ENCODE measurements around the gene ATP1B1. TPM values are rescaled to one million over a fixed set of nuclear protein-coding genes. Genes with fewer than 3 reads are reported as not detected.

ATP1B1 gene
- polyA plus RNA-seq, 3 donors = 527 to 537 (median 530) TPM

DNA sequence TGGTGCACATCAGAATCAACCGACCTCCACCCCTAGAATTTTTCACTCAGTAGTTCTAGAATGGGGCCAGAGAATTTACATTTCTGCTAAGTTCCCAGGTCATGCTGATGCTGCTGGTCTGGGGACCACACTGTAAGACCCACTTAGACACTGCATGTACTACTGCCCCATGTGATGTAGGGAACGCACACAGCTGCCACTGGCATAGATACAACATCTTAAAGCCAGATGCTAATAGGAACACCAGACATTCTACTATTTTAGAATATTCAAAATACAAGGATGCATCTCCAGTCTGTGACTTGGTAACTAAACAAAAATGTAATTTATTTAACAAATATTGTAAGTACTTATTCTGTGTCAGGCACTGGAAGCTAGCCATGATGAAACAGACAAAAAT is 14.1 kb upstream of the ATP1B1 start:
- DNase-seq (ENCODE audit: low read depth in 3 of 3, low spot score in 2 of 3) = no peak

DNA sequence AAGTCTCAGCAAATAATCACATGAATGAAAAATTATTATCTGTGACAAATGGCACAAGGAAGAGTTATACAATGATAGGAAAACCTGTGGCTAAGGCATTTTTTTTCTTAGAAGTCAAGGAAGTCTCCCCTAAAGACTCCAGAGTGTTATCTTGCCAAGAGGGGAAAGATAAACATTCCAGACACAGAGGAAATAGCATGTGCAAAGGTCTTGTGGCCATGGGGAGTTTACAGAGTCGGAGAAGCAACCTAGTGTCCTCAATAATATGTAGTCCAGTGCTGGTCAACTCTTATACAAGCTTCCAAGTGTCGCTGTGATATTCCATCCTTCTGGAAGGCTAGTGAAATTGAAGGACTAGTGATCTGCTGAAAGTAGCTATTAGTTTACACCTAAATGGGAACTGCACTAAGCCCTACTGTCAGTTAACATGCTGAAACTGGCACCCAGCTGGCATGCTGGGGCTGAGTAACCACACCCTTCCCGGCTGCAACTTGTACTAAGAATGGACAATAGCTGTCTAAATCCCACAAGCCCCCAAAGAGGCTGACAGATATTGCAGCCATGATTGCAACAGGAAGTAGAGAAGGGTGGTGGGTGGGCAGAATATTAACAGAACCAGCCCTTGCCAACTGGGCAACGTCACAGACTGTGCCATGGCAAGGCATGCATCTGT is 11.5 kb upstream of the ATP1B1 start:
- DNase-seq (ENCODE audit: low read depth in 3 of 3, low spot score in 2 of 3) = no peak

DNA sequence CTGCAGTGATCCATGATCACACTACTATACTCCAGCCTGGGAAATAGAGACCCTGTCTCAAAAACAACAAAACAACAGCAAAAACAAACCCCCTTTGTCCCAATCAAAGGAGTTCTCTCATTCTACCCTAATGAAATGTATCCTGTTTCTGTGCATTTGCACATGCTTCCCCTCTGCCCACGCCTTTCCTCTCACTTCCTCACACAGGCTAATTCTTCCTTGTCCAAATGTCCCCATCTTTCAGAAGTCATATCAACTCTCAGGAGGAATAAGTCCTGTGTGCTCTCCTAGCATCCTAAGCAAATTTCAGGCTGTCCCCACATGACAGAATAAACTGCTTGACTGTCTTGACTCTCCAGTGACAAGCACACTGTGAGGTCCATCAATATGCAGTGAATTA is 8.1 kb upstream of the ATP1B1 start:
- DNase-seq (ENCODE audit: low read depth in 3 of 3, low spot score in 2 of 3) = no peak

DNA sequence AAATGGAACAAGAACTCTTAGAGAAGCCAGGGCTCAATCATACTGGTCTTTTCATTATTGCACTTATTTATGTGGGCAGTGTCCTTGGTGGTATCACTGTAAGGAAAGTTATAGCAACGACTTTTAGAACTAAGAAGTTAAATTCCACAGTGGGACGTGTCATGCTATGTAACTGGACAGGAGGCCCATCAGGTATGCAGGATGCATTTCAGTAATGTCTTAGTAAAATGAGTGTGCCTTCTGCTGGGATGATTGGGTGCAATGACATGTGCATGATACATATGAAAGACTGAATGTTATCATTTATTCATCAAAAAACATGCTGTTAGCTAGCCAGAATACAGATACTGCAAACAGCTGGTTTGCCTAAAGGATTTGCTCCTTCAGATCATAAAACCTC is 6.9 kb upstream of the ATP1B1 start:
- no peak for DNase-seq (ENCODE audit: low read depth in 3 of 3, low spot score in 2 of 3)

DNA sequence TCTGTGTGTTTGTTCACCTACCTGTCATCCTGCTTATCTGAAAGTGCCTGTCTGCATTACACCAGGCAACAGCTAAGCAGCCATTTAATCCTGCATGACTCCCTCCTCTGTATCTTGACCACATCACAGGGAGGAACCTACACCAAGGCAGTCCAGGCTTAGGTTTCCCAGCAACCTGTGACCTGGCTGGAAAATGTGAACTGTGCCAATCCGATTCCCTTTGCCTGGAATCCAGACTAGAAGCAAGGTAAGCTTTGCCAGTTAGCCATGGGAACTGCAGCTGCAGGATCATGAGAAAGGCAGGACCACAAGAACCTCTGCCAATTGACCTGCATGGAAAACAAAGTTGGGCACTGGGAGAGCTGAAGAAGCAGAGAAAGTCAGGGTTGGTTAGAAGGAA is 6.3 kb upstream of the ATP1B1 start:
- DNase-seq (ENCODE audit: low read depth in 3 of 3, low spot score in 2 of 3) = no peak

DNA sequence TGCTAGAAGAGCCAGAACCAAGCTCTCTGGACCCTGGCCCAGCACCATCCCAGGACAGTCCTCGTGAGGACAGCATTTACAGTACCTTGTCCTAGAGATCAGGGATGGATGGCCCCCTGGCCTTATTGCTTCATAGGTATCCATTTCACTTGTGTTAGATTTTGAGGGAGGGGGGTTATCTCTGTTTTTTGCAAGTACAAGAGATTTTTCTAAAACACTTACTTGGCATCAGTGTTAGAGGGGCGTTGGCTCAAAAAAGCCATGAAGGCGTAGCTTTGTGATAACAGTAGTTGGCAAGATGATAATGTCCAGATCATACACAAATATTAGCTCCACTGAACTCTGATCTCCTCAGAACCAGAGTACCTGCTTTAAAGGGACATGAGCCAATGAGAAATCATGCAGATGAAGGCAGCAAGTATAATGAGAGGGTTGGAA is 5.8 kb upstream of the ATP1B1 start:
- DNase-seq (ENCODE audit: low read depth in 3 of 3, low spot score in 2 of 3) = no peak

DNA sequence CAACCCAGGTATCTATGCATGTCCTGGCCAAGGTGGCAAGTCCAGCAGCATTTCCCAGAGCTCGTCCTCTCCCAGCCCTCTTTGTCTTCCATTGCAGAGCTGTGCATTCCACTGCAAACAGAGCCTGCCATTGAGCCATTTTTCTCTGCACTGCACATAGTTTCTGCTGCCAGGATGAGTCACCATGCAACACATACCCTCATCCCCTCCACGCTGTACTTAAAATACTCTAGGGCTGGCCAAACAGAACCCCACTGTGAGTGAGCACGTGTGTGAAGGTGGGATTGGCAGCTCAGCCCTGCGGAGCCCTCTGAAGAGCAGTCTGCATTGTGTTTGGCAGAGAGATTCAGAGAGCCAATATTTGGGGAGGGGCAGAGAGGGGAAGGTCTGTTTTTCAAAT is 3.9 kb upstream of the ATP1B1 start:
- DNase-seq (ENCODE audit: low read depth in 3 of 3, low spot score in 2 of 3) = no peak

DNA sequence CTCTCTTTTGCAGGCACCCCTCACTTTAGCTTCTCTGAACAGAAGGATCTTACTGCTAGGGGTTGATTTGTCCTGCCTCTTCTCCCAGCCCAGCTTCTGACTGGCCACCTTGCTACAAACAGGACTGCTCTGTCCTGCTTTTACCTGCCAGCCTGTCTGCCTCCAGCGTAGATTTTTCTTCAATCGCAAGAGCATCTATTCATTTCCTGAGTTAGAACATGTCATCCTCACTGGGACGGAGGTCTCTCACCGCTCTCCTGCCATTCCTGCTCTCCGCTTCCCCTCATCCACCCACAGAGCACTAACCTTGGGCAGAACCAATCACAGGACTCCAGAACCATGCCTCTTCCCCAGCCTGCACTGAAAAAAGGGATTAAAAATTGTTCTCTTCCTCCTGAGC is 3.5 kb upstream of the ATP1B1 start:
- no peak for DNase-seq (ENCODE audit: low read depth in 3 of 3, low spot score in 2 of 3)

DNA sequence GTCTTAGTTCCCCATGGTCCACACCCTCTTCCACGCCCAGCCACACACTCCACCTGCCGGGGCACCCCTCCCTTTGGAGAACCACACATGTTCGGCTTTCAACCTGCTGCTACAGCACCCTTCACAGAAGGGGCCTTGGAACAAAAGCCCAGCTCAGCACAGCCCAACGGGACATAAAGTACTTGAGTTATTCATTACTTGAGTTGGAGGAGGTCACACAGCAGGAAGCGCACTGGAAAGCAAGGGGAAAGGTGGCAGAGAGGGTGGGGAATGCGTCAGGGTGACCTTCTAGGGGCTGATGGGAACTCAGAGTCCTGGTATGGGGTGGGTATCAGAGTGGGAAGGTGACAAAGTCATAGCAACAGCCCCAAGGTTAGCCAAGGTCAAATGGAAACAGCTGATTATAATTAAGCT is 3.0 kb upstream of the ATP1B1 start:
- no peak for DNase-seq (ENCODE audit: low read depth in 3 of 3, low spot score in 2 of 3)

DNA sequence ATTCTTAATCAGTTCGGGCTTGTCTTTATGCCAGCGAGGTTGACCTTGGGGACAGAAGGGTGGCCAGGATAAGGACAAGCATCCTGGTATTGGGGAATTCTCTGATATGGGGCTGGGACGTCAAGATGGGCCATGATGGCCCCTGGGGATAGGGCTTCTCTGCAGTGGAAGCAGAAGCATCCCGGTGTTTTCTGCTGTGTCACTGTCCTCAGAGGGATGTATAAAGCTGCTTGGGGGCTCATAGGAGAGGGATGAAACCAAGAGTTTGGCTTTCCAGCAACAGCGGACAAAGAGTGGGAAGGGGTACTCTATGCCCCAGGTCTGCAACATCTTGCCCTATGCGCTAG is 1.4 kb upstream of the ATP1B1 start:
- DNase-seq (ENCODE audit: low read depth in 3 of 3, low spot score in 2 of 3) = no peak

DNA sequence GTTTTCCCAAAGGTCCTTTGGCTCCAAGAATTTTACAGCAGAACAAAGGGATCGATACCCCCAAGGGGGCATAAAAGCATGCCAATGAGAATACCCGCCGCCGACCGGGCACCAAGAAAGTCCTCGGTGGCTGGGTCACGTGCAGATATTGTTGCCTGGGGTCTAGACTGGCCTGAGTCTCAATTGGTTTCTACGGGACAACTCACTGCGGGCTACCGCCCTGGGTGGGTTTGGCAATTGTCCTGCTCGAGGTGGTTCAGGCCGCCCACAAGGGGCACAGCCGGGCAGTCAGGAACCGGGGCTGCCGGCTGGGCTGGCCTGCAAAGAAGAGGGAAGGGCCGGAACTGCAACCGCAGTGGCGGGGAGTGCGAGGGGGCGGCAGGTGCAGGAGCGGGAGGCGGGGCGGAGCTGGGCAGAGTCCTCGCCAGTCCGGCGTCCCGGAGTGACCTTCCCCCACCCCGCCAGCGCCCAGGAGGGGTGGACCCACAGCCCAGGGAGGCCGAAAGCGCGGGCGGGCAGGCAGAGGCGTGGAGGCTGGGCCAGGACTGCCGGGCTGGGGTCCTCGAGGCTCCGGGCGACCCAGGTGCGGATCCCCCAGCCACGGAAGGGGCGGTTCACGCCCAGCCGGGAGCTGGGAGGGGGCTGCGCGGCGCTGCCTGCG is 926 bp upstream of the ATP1B1 start:
- DNase-seq (ENCODE audit: low read depth in 3 of 3, low spot score in 2 of 3) = no peak

DNA sequence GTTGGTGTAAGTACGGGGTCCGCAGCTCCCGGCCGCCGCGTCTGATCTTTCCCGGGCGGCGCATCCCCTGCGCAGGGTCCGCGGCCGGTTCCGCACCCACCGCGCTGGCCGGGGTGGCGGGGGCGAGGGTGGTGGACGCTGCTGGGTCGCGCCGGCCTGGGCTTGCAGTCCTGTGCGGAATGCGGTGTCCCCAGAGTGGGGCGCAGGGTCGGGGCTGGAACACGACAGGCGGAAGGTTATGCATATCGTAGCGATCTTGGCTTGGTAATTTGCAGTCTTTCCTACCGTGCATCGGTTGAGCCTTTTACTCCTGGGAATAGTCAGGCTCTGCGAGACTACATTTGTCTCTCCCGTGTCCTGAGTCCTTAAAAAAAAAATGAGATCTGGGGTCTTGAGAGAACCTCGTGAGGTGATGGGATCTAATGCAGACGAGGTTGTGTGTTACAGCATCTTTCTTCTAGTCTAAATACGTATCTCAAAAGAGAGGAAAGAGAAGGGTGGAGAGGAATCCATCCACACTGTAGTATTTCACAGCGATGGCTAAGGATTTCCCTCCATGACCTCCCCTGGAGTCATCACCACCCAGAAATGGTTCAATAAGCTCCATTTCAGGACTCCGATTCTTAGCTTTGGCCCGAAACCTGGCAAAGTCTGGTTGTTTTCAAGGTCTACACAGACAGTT is 572 bp downstream of the ATP1B1 start:
- DNase-seq (ENCODE audit: low read depth in 3 of 3, low spot score in 2 of 3) = no peak

DNA sequence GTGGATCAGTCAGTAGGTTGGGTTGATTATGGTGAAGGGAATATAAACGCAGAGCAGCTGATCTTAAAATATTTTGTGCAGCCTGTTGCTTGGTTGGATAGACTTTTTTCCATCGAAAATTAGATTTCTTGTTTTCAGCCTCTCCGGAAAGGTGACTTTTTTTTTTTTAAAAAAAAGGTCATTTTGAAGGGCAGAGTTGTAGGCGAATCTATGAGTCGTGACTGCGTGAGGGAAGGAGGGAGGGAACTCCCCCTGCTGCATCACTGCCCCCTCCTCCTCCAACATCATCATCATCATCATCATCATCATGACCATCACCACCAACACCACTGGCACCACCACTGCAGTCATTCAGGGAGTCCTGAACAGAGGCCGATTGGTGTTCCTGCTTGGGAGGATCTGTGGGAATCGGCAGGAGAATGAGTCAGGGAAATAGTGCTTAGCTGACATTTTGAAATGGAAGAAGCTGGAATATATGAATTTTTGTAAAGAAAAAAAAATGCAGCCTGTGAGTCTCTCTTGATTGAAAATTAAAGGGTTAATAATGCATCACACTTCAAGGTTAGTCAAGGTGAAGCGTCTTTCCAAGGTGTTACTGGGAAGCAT is 1.2 kb downstream of the ATP1B1 start:
- no peak for DNase-seq (ENCODE audit: low read depth in 3 of 3, low spot score in 2 of 3)

DNA sequence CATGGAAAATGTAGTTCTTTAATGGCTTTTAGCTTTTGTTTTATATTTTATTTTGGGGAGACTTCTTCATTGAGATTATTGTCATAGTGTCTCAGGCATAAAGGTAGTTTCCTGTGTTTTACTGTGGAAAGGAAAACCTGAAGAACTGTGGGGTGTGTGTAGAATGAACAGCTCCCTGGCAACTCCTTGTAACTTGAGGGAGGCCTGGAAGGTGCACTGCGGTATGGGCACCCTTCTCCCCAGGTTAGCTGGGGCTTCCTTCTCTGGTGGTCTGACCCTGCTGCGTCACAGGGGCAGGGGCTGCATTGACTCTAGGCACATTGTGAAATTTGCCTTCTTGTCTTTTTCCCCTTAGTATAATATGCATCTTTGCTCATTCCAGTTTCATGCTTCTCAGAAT is 1.7 kb downstream of the ATP1B1 start:
- DNase-seq (ENCODE audit: low read depth in 3 of 3, low spot score in 2 of 3) = no peak

DNA sequence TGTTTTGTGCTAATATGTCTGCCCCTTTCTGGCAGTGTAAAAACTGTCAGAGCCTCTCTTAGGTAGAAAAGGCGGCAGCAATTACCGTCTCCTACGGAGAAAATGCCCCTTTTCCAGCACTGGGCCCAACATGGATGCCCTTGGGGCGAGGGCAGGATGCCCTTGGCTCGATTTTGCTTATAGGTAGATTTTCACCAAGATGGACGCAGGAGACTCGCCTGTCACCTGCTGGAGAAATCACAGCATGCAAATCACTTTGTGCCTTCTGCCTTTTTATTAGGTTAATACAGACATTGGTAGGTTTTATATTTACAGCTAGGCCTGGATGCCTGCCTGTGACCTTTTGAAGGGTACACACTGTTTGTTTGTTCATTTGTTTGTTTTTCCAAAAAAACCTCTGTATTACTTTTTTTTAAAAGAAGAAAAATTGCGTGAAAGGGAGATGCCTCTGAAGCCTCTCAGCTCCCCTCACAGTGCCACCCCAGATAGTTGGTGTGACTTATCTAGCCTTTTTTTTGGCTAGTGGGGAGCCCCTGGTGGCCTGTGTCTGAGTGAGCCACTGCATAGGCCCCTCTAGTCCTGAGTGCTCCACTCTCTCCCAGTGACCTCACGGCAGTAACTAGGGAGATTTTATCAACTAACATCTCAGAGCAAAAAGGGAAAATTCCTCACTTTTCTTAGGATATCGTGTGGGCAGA is 2.5 kb downstream of the ATP1B1 start:
- DNase-seq (ENCODE audit: low read depth in 3 of 3, low spot score in 2 of 3) = no peak

DNA sequence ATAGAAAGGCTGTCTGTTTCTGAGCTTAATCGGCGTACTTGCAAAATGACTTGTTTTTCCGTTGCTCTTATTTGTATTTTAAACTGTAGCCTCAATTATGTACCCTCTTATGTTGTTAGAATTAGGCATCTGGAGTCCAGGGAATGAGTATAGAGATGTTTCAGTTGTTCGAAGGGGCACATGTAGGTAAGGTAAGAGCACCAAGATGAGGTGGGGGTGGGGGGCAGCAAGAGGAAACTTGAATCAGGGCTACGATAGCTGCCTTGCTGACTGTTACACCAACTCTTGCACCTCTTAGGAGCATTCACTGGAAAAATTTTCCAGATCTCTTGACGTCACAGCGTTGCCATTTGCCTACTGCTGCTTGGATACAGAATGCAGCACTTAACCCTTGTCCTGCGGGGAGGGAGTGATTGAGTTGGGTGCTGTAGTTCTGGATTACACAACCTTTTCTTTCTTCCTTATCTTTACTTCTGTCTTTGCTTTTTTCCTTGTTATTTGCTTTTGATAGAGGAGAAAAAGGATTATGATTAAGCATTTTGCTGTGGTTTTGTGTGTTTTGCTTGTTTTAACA is 3.2 kb downstream of the ATP1B1 start:
- DNase-seq (ENCODE audit: low read depth in 3 of 3, low spot score in 2 of 3) = no peak

DNA sequence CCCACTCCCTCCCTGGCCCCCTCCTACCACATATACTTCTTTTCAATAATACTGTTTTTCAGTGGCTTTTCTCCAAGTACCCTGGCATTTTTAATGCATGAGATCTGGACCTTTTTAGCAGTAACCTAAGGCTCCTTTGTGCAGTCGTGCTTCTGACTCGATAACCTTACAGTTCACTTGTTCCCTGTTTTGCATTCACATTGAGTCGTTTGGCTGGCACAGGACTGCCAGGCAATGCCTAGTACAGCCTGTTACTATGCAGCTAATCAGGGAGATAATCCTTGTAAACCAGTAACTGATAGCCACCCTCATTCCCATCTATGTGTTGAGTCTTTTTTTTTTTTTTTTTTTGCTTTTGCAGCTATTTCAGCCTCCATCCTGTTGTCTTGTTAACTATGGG is 3.7 kb downstream of the ATP1B1 start:
- no peak for DNase-seq (ENCODE audit: low read depth in 3 of 3, low spot score in 2 of 3)

DNA sequence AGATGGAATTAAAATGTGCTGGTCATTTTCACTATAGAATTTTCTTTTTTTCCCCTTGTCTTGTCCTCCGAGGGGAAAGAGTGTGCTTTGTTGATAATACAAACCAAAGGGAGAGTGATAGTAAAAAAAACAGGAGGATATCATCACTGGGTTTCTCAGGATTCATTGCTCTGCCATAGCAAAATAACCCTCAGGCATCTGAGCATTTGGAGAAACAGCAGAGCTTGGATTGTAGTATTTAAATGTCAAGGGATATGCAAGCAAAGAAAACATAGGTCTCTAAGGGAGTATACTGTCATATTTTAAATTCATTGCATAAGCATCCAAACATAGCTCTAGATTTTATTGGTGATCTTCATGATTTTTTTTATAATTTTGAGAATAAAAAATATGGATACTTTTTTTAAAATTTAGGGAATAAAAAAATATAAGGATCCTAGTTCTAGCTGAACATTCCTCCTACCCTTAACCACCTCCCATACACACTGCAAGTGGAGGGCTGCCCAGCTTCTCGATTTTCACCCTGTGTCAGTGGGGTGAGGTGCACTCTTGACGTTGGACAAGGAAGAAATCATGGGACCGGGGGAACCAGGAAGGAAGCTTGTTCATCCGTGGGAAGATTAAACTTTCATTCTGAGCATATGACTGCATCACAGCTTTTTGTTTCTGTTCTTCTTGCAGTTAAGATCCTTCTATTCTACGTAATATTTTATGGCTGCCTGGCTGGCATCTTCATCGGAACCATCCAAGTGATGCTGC is 4.4 kb downstream of the ATP1B1 start:
- DNase-seq (ENCODE audit: low read depth in 3 of 3, low spot score in 2 of 3) = no peak

DNA sequence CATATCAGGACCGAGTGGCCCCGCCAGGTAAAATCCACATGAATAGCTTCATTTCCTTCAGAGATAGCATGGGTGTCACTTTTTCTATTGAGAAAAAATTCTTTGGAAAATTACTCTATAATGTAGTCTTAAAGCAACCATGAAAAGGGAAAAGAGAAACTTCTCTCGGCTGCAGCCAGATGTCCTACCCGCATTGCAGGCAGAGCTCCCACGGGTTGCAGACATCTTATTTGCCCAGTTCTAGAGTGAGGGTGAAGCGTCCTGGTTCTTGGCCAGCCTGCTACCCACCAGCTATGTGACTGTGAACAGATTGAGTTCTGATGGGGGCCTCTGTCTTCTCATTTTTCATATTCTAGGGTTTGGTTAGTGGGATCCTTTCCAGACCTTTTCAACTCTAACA is 5.0 kb downstream of the ATP1B1 start:
- DNase-seq (ENCODE audit: low read depth in 3 of 3, low spot score in 2 of 3) = no peak

DNA sequence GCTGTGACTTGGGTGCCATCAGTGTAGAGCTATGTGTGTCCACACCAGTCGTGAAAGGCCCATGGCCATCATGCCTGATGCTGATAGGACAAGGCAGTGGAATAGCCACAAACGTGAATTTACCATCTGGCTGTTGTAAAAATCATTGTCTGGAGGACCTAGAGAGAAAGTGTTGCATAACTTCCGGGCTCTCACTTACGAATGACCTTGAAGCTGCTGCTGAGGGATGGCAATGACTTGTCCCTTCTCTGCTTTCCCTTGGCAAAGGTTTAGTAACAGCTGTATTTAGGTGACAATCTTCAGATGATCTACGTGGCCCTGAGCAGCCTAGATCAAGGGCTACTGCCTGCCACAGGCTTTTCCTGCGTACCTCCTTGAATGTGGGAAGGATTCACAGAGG is 5.8 kb downstream of the ATP1B1 start:
- no peak for DNase-seq (ENCODE audit: low read depth in 3 of 3, low spot score in 2 of 3)
